Jurkat, Clone E6-1 (cell line): ENCODE results near the gene GAS5. TPM values are rescaled to one million over a fixed set of nuclear protein-coding genes. Genes with fewer than 3 reads are reported as not detected.
"Not testable (repeated sequence)": the region's sequence is repeated elsewhere in the genome, so short reads cannot be mapped to it uniquely, and the experiment has no call there.

Source experiments
- DNase-seq: peaks from one replicate; pipeline ENCODE4 v3.0.0-alpha.2; 2011; ENCODE audit warnings: low read depth, low spot score
- H3K4me3 ChIP-seq: 2 replicates; pipeline ENCODE4 v1.5.1; 2011; ENCODE audit warnings: mild to moderate bottlenecking, low read length, control low read depth, moderate library complexity
- polyA plus RNA-seq: library from polyadenylated mRNA; unstranded; fragments of >200 nt; gene quantifications from one replicate; pipeline ENCODE4 v1.2.1, GENCODE V29; 2012; ENCODE audit warnings: missing spikeins; ENCODE audit not compliant: insufficient read length, insufficient read depth

GAS5 gene
- polyA plus RNA-seq: 506 TPM

DNA sequence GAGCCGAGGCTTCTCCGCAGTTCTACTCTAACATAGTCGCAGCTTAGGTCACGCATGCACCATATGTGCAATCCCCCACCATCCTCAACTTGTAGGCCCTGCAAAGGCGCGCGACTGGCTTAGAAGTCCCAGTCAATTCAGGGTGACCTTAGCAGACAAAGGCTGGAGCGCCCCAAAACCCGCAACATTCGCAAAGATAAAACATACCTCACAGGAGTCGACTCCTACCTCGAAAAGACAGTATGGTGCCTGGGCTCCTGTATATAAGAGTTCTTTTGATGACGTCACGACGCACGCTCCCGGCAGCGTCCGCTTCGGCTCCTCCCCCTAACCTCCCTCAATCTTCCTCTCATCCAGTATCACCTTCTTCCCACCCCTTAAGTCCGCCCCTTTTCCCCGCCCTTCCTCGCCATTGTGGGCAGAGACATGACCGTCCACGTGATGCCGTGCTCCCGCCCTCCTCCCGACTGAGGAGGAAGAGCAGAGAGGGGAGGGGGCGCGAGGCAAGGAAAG is at the start of gene GAS5:
Gene GAS5 (minus strand): TSS at position 237 of the 513 bp plus-strand sequence.
- peak; percentile 100 for DNase-seq
- peak within 1 kb of the TSS; percentile 97 for H3K4me3 ChIP-seq

DNA sequence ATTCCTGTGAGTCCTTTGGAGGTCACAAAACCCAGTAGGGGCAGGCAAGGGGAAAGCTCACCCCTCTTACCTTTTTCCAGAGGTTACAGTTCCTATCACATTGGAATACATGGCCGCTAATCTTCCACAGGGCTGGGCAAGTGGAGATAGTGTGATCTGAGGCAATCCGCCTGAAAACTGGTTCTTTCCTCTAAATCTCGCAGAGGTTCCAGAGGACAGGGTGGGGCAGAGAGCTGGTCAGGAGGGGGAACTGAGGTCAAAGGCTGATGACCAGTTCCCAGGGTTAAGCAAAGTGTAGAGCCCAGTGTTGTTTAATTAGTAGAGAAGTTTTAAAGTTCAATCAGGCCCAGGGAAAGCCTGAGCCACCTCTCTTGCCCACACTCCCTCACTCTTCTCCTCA is 49.4 kb upstream of the GAS5 start, which contains the start of gene SERPINC1:
Gene SERPINC1 (minus strand): TSS at position 179 of the 400 bp plus-strand sequence. CDS start 68 bp downstream, at position 111.
- H3K4me3 ChIP-seq: no peak within 1 kb of the TSS

DNA sequence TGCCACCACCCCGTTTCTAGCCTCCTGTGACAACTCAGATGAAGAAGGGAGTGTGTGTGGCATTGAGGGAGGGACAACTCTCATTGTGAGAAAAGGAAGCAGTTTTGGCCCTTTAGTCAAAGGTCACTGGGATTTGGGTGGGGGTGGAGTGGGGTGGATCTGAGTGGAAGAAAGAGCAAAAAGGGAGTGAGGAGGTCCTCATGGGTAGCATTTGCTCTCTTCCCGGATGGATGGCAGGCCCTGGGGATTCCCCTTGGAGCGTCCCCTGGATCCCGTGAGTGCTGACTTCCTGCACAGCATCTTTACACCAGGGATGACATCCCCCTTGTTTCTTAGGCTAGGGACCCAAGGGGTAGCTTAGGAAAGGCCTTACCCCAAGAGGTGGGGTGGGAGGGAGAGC is 48.9 kb upstream of the GAS5 start:
- no peak overlapping the region for H3K4me3 ChIP-seq
- DNase-seq: no peak

More for the DNA sequence above, 49.4 kb upstream of the GAS5 start, which contains the start of gene SERPINC1:
- DNase-seq: no peak

DNA sequence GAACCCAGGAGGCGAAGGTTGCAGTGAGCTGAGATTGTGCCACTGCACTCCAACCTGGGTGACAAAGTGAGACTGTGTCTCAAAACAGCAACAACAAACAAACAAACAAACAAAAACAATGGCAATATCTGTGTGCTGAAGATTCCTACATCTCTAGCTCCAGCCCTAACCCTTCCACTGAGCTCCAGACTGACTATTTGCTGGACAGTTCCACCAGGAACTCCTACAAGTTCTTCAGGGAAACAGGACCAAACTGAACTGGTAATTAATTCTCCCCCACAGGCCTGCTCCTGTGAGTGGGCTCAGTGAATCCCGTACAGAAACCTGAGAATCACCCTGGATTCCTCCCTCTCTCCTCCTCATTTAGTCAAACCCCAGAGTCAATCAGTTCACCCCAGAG is 47.8 kb upstream of the GAS5 start:
- DNase-seq: no peak

DNA sequence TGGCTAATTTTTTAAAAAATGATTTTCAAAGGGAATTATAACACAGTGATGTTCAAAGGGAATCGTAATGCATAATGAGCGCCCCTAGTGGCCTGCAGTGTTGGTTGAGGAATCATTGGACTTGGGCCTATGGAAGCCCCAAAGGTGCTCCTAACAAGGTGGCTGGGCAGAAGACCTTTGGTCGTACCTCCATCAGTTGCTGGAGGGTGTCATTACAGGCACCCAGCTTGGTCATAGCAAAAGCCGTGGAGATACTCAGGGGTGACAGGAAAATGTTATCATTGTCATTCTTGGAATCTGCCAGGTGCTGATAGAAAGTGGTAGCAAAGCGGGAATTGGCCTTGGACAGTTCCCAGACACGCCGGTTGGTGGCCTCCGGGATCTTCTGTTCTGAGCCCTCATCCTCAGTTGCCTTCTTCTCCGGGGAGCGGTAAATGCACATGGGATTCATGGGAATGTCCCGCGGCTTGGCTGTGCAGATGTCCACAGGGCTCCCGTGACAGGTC is 46.6 kb upstream of the GAS5 start:
- H3K4me3 ChIP-seq: no peak overlapping the region
- DNase-seq: peak; percentile 42

More for the DNA sequence above, 47.8 kb upstream of the GAS5 start:
- H3K4me3 ChIP-seq: no peak overlapping the region

DNA sequence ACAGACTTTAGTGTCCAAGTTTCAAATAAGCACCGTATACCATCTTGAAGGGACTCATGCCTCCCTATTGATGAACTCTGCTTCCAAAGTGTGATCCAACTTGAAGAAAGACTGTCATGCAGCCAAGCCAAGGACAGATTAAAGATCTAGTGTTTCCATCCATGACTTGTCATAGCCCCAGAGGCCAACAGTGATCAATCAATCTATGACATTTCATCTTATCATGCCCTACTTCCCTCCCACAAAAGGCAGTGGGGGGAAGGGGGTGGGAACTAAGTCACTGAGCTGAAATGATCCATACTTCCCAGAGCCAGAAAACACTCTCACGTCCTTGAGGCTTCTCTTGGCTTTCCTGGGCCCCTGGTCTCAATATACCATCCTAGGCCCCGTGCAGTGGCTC is 45.3 kb upstream of the GAS5 start:
- DNase-seq: no peak
- no peak overlapping the region for H3K4me3 ChIP-seq

DNA sequence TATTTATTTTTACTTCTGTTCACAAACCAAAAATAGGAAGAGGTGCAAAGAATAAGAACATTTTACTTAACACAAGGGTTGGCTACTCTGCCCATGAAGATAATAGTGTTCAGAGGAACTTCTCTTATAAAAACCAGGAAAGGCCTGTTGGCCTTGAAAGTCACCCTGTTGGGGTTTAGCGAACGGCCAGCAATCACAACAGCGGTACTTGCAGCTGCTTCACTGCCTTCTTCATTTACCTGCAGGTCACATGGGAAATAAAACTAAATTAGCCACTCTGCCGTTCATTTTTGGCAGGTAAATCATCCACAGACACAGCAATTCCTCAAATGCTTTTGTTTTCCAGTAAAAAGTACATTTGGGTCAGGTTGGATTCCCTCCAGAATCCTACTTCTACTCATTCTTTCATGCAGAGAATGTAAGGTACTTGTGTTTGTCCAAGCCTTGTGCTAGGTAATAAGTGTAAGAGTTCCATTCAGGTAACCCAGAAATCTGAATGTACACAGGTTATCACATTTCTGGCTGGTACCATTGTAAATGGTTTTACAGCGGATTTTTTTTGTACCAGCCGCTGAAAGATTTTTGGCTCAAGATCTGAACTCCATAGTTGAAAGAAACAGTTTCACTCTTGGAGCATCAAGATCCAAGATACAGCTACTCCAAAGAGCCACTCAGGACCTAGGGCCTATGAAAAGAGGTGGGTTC is 36.2 kb upstream of the GAS5 start:
- no peak for DNase-seq
- no peak overlapping the region for H3K4me3 ChIP-seq

DNA sequence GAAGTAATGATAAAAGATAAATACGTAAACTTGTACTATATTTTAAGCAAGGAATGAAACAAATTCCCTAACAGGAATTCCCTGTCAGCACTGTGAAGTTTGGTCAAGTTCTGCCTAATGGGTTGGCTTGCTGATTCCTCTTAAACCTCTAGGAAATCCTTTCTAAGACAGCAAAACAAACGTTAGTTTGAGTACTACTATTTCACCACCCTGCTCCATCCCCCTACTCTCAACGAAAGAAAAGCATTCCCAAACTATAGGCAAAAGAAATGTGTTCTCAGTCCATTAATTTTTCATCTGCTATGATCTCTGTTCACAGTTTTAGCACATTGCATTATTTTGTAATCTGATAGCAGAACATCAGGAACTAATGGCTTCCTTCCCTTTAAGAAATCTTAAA is 33.2 kb upstream of the GAS5 start:
- no peak overlapping the region for H3K4me3 ChIP-seq
- no peak for DNase-seq

DNA sequence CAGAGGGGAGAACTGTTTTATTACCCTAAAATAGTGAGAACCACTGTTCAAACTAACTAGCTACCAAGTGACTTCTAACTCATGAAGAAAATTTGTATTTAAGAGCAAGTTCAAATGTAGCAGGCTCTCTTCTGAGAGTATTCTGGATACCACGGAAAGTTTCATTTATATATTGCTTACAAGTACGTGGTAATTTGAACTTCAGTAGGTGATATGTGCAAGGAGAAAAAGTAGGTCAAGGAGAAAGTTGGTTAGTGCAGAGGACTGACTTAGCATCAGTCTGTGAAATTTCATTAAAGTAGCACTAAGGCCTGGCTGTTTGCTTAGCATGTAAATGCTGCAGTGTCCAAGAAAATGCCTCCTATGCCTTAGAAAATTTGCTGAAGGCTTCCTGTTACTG is 32.6 kb upstream of the GAS5 start:
- DNase-seq: no peak
- no peak overlapping the region for H3K4me3 ChIP-seq

DNA sequence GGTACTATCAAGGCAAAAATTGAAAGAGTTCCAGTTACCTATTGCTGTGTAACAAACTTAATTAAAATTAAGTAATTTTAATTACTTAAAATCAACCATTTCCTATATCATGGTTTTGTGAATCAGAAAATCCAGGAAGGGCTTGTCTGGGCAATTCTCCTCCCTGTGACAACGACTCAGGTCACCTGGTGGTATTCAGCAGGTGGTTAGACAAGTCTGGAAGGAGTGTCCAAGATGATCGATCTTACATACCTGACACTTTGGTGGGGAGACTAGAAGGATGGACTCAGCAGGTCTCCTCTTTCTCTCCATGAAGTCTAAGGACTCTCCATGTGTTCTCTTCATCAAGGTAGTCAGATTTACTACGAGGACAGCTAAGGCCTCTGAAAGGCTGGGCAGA is 26.4 kb upstream of the GAS5 start:
- no peak overlapping the region for H3K4me3 ChIP-seq
- DNase-seq: no peak

DNA sequence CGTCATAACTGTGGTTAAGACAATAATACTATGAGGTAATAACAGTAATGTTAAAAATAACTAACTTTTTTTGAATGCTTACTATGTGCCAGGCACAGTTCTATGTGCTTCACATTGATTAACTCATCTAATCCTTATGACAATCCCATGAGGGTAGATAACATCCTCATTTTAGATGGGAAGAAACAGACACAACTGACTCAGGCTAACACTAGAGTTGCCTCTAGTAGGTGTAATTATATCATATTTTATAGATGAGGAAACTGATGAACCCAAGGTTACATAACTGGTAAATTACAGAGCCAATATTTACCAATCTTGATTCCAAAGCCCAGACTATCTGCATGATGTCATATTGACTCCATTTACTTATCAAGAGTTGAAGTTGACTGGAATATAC is 25.8 kb upstream of the GAS5 start:
- H3K4me3 ChIP-seq: no peak overlapping the region
- no peak for DNase-seq

DNA sequence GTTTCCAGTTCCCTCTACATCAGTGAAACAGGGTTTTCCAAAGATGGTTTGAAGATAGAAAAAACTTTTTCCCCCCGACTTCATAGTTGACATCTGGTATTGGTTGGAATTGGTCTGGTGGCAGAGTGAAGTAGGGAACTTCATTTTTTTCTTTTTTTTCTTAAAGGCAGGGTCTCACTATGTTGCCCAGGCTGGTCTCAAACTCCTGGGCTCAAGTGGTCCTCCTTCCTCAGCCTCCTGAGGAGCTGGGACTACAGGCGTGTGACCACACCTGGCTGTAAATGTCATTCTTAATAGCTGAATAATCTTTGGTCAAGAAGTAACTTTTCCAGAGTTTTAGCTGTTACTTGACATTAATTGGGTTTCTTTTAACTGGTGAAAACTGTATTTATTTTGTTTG is 22.1 kb upstream of the GAS5 start:
- H3K4me3 ChIP-seq: no peak overlapping the region
- no peak for DNase-seq

DNA sequence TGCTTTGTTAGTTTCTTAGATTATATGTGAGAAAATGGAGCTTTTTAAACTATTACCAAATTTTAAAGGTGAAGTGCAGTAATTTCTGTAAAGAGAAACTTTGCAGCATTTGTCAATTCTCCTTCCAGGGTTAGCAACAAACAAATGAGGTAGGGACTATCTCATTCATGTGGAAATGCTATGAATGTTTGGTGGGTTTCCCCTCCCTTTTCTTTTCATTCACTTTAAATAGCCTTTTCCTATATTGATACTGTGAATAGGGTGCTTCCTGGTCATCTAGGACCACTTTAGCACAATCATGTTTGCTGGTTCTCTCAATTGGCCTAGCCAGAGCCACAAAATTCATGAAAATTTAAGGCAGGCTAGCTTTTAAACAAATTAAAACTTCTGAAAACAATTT is 21.0 kb upstream of the GAS5 start:
- H3K4me3 ChIP-seq: no peak overlapping the region
- DNase-seq: no peak

DNA sequence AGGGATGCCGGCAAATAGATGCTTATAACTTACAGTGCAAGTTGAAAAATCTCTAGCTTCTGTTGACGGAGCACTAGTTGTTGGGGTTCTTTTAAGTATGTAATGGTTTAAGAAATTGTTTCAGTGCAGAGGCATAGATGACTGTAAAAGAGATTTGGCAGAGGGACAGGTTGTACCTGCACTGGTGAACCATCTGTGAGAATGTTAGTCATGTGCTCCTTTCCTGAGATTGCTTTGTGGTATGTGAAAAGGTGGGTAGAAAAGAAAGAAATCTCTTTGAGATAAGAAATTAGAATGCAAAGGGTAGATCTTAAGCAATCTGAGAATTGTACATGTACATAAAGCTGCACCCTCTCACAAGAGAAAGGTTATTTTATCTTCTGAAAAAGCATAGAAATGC is 19.8 kb upstream of the GAS5 start:
- DNase-seq: no peak
- H3K4me3 ChIP-seq: no peak overlapping the region

DNA sequence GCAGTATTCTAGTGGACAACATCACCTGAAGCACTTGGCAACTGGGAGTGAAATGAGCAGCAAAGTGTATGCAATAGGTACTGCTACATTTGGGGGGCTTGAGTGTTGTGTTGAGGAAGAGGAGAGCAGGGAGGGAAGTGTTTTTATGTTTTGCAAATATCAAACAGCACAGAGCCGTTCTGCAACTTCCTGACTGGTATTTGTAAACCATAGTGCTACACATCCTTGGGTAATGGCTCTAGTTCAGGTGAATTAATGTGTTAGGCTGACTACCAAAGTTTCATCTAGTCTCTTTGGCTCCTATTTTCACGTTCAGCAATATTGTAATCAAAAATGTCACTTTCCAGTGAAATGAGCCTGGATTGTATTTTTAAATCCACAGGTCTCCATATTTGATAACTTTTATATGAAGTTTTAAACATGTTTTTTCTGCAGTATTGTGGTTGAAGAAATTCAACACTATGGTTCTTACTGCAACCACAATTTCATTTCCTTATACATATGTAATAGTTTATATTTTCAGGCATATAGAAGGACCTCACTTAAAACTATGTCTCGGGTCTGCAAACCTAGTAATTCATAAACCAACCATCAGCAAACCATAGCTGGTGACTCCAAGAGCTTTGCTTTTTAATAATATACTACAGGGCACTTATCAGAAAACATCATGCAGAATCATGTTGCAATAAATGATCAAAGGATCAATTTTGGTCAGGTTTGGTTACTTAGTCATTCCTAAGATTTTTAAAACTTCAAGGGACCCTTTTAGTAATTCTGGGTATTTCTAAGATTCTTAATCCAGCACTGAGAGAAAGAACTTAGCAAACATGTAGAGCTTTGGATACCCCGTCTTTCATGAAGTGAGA is 19.2 kb upstream of the GAS5 start:
- no peak for DNase-seq
- no peak overlapping the region for H3K4me3 ChIP-seq

DNA sequence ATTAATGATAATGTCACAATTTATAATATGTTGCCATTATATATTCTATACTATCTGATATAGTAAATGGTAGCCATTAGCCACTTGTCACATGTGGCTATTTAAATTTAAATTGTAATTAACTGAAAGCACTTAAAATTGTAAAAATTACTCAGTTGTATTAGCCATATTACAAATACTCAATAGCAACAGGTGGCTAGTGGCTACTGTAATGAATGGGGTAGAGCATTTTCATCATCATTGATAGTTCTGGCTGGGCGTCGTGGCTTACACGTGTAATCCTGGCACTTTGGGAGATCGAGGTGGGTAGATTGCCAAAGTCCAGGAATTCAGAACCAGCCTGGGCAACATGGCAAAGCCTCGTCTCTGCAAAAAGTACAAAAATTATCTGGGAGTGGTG is 16.9 kb upstream of the GAS5 start:
- no peak for DNase-seq
- H3K4me3 ChIP-seq: no peak overlapping the region

DNA sequence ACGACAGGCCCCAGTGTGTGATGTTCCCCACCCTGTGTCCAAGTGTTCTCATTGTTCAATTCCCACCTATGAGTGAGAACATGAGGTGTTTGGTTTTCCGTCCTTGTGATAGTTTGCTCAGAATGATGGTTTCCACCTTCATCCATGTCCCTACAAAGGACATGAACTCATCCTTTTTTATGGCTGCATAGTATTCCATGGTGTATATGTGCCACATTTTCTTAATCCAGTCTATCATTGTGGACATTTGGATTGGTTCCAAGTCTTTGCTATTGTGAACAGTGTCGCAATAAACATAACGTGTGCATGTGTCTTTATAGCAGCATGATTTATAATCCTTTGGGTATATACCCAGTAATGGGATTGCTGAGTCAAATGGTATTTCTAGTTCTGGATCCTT is 13.3 kb upstream of the GAS5 start:
- not testable (repeated sequence) for DNase-seq

DNA sequence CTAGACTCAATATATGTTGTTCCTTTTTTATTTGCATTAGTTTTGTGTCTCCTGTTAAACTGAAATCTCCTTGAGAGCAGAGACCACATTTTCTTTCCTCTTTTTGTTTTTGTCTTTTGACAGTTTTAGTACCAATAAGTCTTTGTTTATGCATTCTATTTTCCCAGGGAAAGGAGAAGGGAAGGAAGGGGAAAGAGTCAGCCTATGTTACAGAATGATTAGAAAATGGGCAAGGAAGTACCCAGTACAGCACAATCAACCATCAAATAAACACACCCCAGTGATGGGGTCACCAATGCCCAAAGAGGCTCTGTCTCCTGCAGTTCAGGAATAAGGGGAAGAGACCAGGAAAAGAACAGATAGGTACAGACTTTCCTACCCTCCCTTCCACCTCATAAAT is 10.5 kb upstream of the GAS5 start:
- no peak for DNase-seq
- no peak overlapping the region for H3K4me3 ChIP-seq

More for the DNA sequence above, 13.3 kb upstream of the GAS5 start:
- not testable (repeated sequence) for H3K4me3 ChIP-seq

DNA sequence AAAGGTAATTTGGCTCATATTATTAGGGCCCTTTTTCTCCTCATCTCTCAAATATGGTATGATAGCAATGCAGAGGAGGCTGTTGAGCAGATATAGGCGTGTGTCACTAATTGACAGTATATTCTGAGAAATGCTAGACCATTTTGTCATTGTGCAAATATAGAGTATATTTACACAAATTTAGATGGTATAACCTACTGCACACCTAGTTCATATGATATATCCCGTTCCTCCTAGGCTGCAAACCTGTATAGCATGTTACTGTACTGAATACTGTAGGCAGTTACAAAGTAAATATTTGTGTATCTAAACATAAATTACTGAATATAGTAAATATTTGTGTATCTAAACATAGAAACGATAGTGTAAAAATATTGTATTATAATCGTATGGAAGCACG is 8.9 kb upstream of the GAS5 start:
- DNase-seq: no peak
- no peak overlapping the region for H3K4me3 ChIP-seq

DNA sequence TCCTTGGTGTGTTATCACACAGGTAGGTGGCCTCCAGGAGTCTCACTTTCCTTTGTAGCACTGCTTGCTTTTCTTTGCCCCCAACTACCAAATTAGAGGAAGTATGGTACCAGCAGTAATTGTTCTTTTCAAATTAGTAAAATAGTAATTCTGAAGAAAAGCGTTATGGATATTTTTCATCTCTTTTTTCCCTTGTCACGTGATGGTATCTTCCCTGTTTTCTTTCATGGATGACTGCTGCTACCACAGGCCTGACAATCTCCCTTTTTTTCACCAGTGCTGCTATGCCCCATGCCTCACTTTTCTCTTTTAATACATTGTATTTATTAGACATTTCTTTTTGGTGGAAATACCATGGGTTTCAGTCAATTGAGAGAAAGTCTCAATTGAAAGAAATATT is 3.7 kb upstream of the GAS5 start:
- no peak for DNase-seq
- H3K4me3 ChIP-seq: no peak overlapping the region
